Activated T-helper 2 cell treated with anti-CD3 and anti-CD28 coated beads, Interferon-gamma antibody, Interleukin-2, Interleukin-4, amounts not matched to agents 10 μg/mL and 5 μg/mL and 100 μg/mL, durations not matched to agents 14 hours and 24 hours and 36 hours (primary cell): ENCODE measurements around the gene ANO1. TPM values are rescaled to one million over a fixed set of nuclear protein-coding genes. Genes with fewer than 3 reads are reported as not detected.

Source experiments
- DNase-seq: peaks from one replicate; pipeline ENCODE4 v3.0.0; 2021; ENCODE audit warnings: low spot score
- H3K27ac Mint-ChIP-seq: one replicate; pipeline ENCODE4 v1.8.0; 2021; ENCODE audit warnings: mixed read lengths
- H3K27me3 Mint-ChIP-seq: one replicate; pipeline ENCODE4 v1.8.0; 2021; ENCODE audit warnings: low read depth, mixed read lengths
- H3K36me3 Mint-ChIP-seq: one replicate; pipeline ENCODE4 v1.8.0; 2021; ENCODE audit warnings: low read depth, mixed read lengths
- H3K4me1 Mint-ChIP-seq: one replicate; pipeline ENCODE4 v1.8.0; 2021; ENCODE audit warnings: low read depth, mixed read lengths
- H3K4me3 Mint-ChIP-seq: one replicate; pipeline ENCODE4 v1.8.0; 2021; ENCODE audit warnings: low read depth, mild to moderate bottlenecking, moderate library complexity, mixed read lengths
- H3K9me3 Mint-ChIP-seq: one replicate; pipeline ENCODE4 v1.8.0; 2021; ENCODE audit warnings: mixed read lengths
- intact Hi-C: fragments of 100-400 bp; cut with micrococcal nuclease; formaldehyde crosslinking; loops from one replicate; pipeline ENCODE4 v1.15.1; 2023
- total RNA-seq: library from RNA; stranded (reverse); gene quantifications from 2 replicates; pipeline ENCODE4 v1.2.3, GENCODE V29; 2022

The ANO1 gene
- total RNA-seq, 1 donor from 2014 or later: not detected

GRCh38 chr11:70146895-70147520, 68.9 kb downstream of the ANO1 start:
- Mint-ChIP-seq H3K4me3 (no peak overlapping the region), H3K4me1 (no peaks in the 10 kb centered on the region), H3K27ac (no peak overlapping the region), H3K36me3 (no peaks in the 10 kb centered on the region), H3K27me3 (peaks cover 23% of the 10 kb centered on the region), H3K9me3 (no peaks in the 10 kb centered on the region)
- no peak for DNase-seq
- intact Hi-C loops: no loop called here

DNA sequence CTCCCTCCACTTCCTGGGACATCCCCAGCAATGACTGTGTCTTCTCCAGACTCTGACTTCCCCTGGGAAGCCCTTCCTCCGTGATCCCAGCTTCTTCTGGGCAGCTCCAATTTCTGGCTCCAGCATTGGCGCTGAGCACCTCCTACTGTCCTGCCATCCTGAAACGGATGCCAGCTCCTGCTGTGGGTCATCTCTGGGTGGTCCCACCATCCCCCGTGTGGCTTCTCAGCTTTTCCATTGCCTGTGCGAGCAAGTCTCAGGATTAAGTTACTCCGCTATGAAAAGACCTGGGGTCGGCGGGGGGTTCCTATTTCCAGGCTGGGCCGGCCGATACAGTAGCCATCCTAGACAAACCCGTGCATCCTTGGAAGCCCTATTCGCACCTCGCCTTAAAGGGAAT, 69.6 kb downstream of the ANO1 start:
- H3K4me1 Mint-ChIP-seq: no peaks in the 10 kb centered on the region
- H3K36me3 Mint-ChIP-seq: no peaks in the 10 kb centered on the region
- H3K9me3 Mint-ChIP-seq: no peaks in the 10 kb centered on the region
- intact Hi-C loops: no loop called here
- H3K27me3 Mint-ChIP-seq: peaks cover 16% of the 10 kb centered on the region
- no peak overlapping the region for H3K27ac Mint-ChIP-seq
- DNase-seq: no peak
- no peak overlapping the region for H3K4me3 Mint-ChIP-seq

- no peak for DNase-seq
- Mint-ChIP-seq H3K36me3 (no peaks in the 10 kb centered on the region), H3K4me1 (no peaks in the 10 kb centered on the region), H3K27ac (no peak overlapping the region), H3K27me3 (peaks cover 4% of the 10 kb centered on the region), H3K9me3 (no peaks in the 10 kb centered on the region), H3K4me3 (no peak overlapping the region)
- intact Hi-C loops: no loop called here
Observed at GRCh38 chr11:70151671-70152070, 73.6 kb downstream of the ANO1 start.

DNA sequence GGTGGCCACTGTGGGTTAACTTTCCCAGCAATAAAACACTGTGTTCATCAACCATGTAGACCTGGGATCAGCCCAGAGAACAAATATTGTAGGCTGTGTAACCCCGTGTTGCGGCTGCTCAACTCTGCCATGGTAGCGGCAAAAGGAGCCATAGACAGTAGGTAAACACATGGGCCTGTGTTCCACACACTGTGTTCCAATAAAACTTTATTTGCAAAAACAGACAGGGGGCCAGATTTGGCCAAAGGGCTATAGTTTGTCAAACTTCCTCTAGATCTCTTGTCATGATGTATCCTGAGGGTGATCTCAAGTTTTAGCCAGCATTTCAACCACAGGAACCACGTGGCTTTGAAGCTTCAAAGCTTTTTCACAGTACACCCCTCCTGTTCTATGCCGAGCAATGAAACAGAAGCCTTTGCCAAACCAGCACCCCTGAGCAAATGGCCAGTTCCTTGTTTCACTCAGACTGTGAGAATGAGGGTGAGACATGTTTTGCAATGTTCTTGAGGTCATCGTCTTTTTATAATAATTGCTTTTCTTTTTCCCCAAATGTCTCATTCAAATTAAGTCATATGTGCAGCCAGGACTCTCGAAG, 75.1 kb downstream of the ANO1 start:
- H3K27me3 Mint-ChIP-seq: no peaks in the 10 kb centered on the region
- no peak overlapping the region for H3K27ac Mint-ChIP-seq
- intact Hi-C loops: no loop called here
- no peak overlapping the region for H3K4me3 Mint-ChIP-seq
- no peaks in the 10 kb centered on the region for H3K9me3 Mint-ChIP-seq
- DNase-seq: no peak
- H3K4me1 Mint-ChIP-seq: no peaks in the 10 kb centered on the region
- no peaks in the 10 kb centered on the region for H3K36me3 Mint-ChIP-seq

- no peak overlapping the region for H3K27ac Mint-ChIP-seq
- H3K4me1 Mint-ChIP-seq: no peaks in the 10 kb centered on the region
- H3K9me3 Mint-ChIP-seq: no peaks in the 10 kb centered on the region
- intact Hi-C loops: no loop called here
- DNase-seq: no peak
- H3K27me3 Mint-ChIP-seq: no peaks in the 10 kb centered on the region
- no peaks in the 10 kb centered on the region for H3K36me3 Mint-ChIP-seq
- no peak overlapping the region for H3K4me3 Mint-ChIP-seq
Observed at GRCh38 chr11:70155386-70155785, 77.3 kb downstream of the ANO1 start.

DNA sequence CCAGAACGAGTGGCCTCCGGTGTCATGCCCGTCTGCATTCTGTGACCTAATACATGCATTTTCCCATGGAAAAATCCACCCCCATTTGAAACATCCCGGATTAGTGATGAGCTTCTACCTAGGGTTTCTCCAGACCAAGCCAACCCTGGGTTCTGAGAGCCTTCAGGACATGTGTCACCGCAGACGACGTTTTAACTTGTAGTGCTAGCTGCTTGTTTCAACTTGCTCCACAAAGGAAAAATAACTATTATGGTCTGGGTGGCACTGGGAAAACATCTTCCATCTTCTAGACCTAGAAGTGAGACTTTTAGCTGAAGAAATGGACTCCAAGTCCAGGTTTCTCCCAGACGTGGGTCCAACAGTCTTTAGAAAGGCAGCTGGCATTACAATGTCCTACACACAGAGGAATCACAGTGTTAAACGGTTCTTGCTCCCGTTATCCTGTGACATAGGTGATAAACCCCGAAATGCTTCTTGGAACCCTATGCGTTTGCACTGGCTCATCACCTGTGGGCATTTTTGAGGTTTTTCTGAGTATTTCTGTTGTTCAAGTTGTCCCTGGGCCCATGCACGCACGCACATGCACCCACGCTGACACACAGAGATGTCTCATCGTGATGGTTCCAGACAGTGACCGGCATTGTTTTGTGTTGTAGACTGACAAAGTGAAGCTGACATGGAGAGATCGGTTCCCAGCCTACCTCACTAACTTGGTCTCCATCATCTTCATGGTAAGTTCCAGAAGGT, 78.3 kb downstream of the ANO1 start:
- DNase-seq: no peak

DNA sequence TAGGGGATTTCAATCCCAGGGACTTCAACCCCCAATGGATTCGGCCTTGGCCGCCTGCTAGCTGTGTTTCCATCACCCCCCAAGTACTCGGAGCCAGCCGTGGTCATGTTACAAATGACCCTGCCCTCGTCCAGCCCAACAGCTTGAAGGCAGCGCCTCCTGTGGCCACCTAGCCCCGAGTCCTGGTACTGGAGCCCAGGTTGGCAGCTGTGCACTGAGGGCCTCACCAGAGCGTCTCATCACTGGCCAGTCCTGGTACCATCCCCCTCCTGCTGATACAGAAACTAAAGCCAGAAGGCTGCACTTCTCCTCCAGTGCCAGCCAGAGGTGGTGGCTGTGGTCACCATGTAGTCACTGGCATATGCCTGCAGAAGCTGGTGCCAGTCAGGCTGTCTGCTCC, 80.1 kb downstream of the ANO1 start:
- intact Hi-C loops: no loop called here
- Mint-ChIP-seq H3K27ac (no peak overlapping the region), H3K36me3 (no peaks in the 10 kb centered on the region), H3K27me3 (no peaks in the 10 kb centered on the region), H3K4me1 (no peaks in the 10 kb centered on the region), H3K4me3 (no peak overlapping the region), H3K9me3 (no peaks in the 10 kb centered on the region)
- DNase-seq: no peak

More for the DNA sequence above, 78.3 kb downstream of the ANO1 start:
- H3K9me3 Mint-ChIP-seq: no peaks in the 10 kb centered on the region
- intact Hi-C loops: no loop called here
- no peaks in the 10 kb centered on the region for H3K4me1 Mint-ChIP-seq
- H3K27me3 Mint-ChIP-seq: no peaks in the 10 kb centered on the region
- H3K36me3 Mint-ChIP-seq: no peaks in the 10 kb centered on the region
- no peak overlapping the region for H3K4me3 Mint-ChIP-seq
- no peak overlapping the region for H3K27ac Mint-ChIP-seq

GRCh38 chr11:70158757-70159389, 80.8 kb downstream of the ANO1 start:
- intact Hi-C loops: no loop called here
- Mint-ChIP-seq H3K9me3 (no peaks in the 10 kb centered on the region), H3K27ac (no peak overlapping the region), H3K27me3 (no peaks in the 10 kb centered on the region), H3K36me3 (no peaks in the 10 kb centered on the region), H3K4me3 (no peak overlapping the region), H3K4me1 (no peaks in the 10 kb centered on the region)
- no peak for DNase-seq

GRCh38 chr11:70159627-70160570, 81.8 kb downstream of the ANO1 start:
- Mint-ChIP-seq H3K27ac (no peak overlapping the region), H3K4me1 (no peaks in the 10 kb centered on the region), H3K4me3 (no peak overlapping the region), H3K36me3 (no peaks in the 10 kb centered on the region), H3K9me3 (no peaks in the 10 kb centered on the region), H3K27me3 (no peaks in the 10 kb centered on the region)
- DNase-seq: no peak
- intact Hi-C loops: no loop called here

GRCh38 chr11:70161043-70161625, 83.0 kb downstream of the ANO1 start:
- no peaks in the 10 kb centered on the region for H3K27me3 Mint-ChIP-seq
- H3K4me1 Mint-ChIP-seq: no peaks in the 10 kb centered on the region
- no peak for DNase-seq
- H3K9me3 Mint-ChIP-seq: no peaks in the 10 kb centered on the region
- no peaks in the 10 kb centered on the region for H3K36me3 Mint-ChIP-seq
- H3K27ac Mint-ChIP-seq: no peak overlapping the region
- no peak overlapping the region for H3K4me3 Mint-ChIP-seq
- intact Hi-C loops: no loop called here

GRCh38 chr11:70164705-70165104, 86.6 kb downstream of the ANO1 start:
- intact Hi-C loops: no loop called here
- H3K4me3 Mint-ChIP-seq: no peak overlapping the region
- no peaks in the 10 kb centered on the region for H3K27me3 Mint-ChIP-seq
- no peaks in the 10 kb centered on the region for H3K9me3 Mint-ChIP-seq
- H3K4me1 Mint-ChIP-seq: no peaks in the 10 kb centered on the region
- H3K36me3 Mint-ChIP-seq: no peaks in the 10 kb centered on the region
- no peak for DNase-seq
- H3K27ac Mint-ChIP-seq: no peak overlapping the region

- no peaks in the 10 kb centered on the region for H3K4me1 Mint-ChIP-seq
- DNase-seq: no peak
- intact Hi-C loops: no loop called here
- no peaks in the 10 kb centered on the region for H3K27me3 Mint-ChIP-seq
- H3K36me3 Mint-ChIP-seq: no peaks in the 10 kb centered on the region
- no peak overlapping the region for H3K27ac Mint-ChIP-seq
- H3K4me3 Mint-ChIP-seq: no peak overlapping the region
- no peaks in the 10 kb centered on the region for H3K9me3 Mint-ChIP-seq
Observed at GRCh38 chr11:70167120-70167519, 89.0 kb downstream of the ANO1 start.
